Measurements from ENCODE around the gene PRKCE.

- TF ChIP-seq CTCF (conservative IDR thresholded peaks at IDR 0.05 in 1 of 2, IDR thresholded peaks at IDR 0.05 in 1 of 2; ENCODE audit: extremely low read depth in 1 of 2, insufficient read depth in 1 of 2, low read depth in 1 of 2, low read length in 2 of 2) (no peak), EZH2 (IDR thresholded peaks at IDR 0.05; ENCODE audit: borderline replicate concordance, low read length) (no peak)
Observed at GRCh38 chr2:45622336-45623075, 29.0 kb upstream of the PRKCE start.

Data from mammary epithelial cell (primary cell).